SK-N-SH treated with all-trans-retinoic acid at 6 μM for 48 hours (cell line): ENCODE measurements around the gene NXNL1.
A peak's percentile ranks its signal among the peaks of the same experiment; 100 is the strongest.
"Not testable (repeated sequence)": the region's sequence is repeated elsewhere in the genome, so short reads cannot be mapped to it uniquely, and the experiment has no call there.

Source experiments
- ATAC-seq: fragments of 200-7000 bp; cut with Tn5 transposase; 3 replicates; pipeline ENCODE4 v1.9.1; 2020; ENCODE audit warnings: mild to moderate bottlenecking, moderate library complexity
- ARNTL ChIP-seq: fragments of 450-650 bp; formaldehyde crosslinking; IDR thresholded peaks from 2 replicates; pipeline ENCODE4 v1.5.0; 2020; ENCODE audit warnings: low read depth, mild to moderate bottlenecking, moderate library complexity, borderline replicate concordance
- CSDC2 ChIP-seq: fragments of 250-450 bp; sonication (Bioruptor Pico); IDR thresholded peaks from 2 replicates; pipeline ENCODE4 v1.5.0; 2020; ENCODE audit warnings: mild to moderate bottlenecking, moderate library complexity
- CSRNP3 ChIP-seq: fragments of 250-450 bp; sonication (Bioruptor Pico); IDR thresholded peaks from 2 replicates; pipeline ENCODE4 v1.5.1; 2021; ENCODE audit warnings: mild to moderate bottlenecking, moderate library complexity
- ESRRG ChIP-seq: fragments of 250-450 bp; sonication (Bioruptor Pico); IDR thresholded peaks from 2 replicates; pipeline ENCODE4 v1.6.1; 2021; ENCODE audit warnings: mild to moderate bottlenecking
- GLIS3 ChIP-seq: fragments of 250-450 bp; sonication (Bioruptor Pico); IDR thresholded peaks from 2 replicates; pipeline ENCODE4 v1.5.0; 2020; ENCODE audit warnings: mild to moderate bottlenecking, moderate library complexity
- OSR1 ChIP-seq: fragments of 250-450 bp; sonication (Bioruptor Pico); IDR thresholded peaks from 2 replicates; pipeline ENCODE4 v1.8.0; 2022; ENCODE audit warnings: moderate library complexity, mild to moderate bottlenecking, inconsistent platforms
- PATZ1 ChIP-seq: fragments of 250-450 bp; sonication (Bioruptor Pico); IDR thresholded peaks from 2 replicates; pipeline ENCODE4 v1.8.0; 2020; ENCODE audit warnings: mild to moderate bottlenecking, moderate library complexity, borderline replicate concordance
- POU6F1 ChIP-seq: fragments of 250-450 bp; sonication (Bioruptor Pico); IDR thresholded peaks from 2 replicates; pipeline ENCODE4 v1.8.0; 2021; ENCODE audit warnings: low read depth, mild to moderate bottlenecking, moderate library complexity, borderline replicate concordance
- RARB ChIP-seq: fragments of 250-450 bp; sonication (Bioruptor Pico); IDR thresholded peaks from 2 replicates; pipeline ENCODE4 v1.8.0; 2021; ENCODE audit warnings: mild to moderate bottlenecking, moderate library complexity
- SNAI2 ChIP-seq: fragments of 250-450 bp; sonication (Bioruptor Pico); IDR thresholded peaks from 2 replicates; pipeline ENCODE4 v1.5.0; 2020; ENCODE audit warnings: mild to moderate bottlenecking, moderate library complexity
- TCF4 ChIP-seq: fragments of 250-450 bp; sonication (Bioruptor Pico); IDR thresholded peaks from 2 replicates; pipeline ENCODE4 v1.8.0; 2021; ENCODE audit warnings: mild to moderate bottlenecking, moderate library complexity, borderline replicate concordance
- TOX ChIP-seq: fragments of 250-450 bp; sonication (Bioruptor Pico); IDR thresholded peaks from 2 replicates; pipeline ENCODE4 v1.8.0; 2021; ENCODE audit warnings: mild to moderate bottlenecking, moderate library complexity, borderline replicate concordance
- ZC3H10 ChIP-seq: fragments of 250-450 bp; sonication (Bioruptor Pico); IDR thresholded peaks from 2 replicates; pipeline ENCODE4 v1.5.1; 2021; ENCODE audit warnings: mild to moderate bottlenecking, moderate library complexity
- ZFP3 ChIP-seq: fragments of 250-450 bp; sonication (Bioruptor Pico); IDR thresholded peaks from 2 replicates; pipeline ENCODE4 v1.5.0; 2020; ENCODE audit warnings: mild to moderate bottlenecking, moderate library complexity
- ZFP30 ChIP-seq: fragments of 450-650 bp; formaldehyde crosslinking; IDR thresholded peaks from 2 replicates; pipeline ENCODE4 v1.5.0; 2022; ENCODE audit warnings: mild to moderate bottlenecking, moderate library complexity
- ZNF565 ChIP-seq: fragments of 450-650 bp; formaldehyde crosslinking; conservative IDR thresholded peaks from 2 replicates; pipeline ENCODE4 v1.5.0; 2020; ENCODE audit warnings: low read depth, mild to moderate bottlenecking, moderate library complexity
- ZNF8 ChIP-seq: fragments of 450-650 bp; formaldehyde crosslinking; IDR thresholded peaks from 2 replicates; pipeline ENCODE4 v1.5.0; 2020; ENCODE audit warnings: mild to moderate bottlenecking, moderate library complexity

Gene NXNL1

GRCh38 chr19:17479325-17479791 is 18.6 kb upstream of the NXNL1 start:
- no peak for ATAC-seq
- TF ChIP-seq ZNF8, result no peak
- TF ChIP-seq ARNTL (CRISPR knock-in tag), result no peak
- no peak for TF ChIP-seq ESRRG
- no peak for TF ChIP-seq SNAI2
- no peak for TF ChIP-seq POU6F1
- TF ChIP-seq RARB (CRISPR knock-in tag), result no peak
- no peak for TF ChIP-seq ZNF565 (CRISPR knock-in tag)
- TF ChIP-seq TOX (CRISPR knock-in tag), result no peak
- TF ChIP-seq TCF4 (CRISPR knock-in tag), result no peak
- no peak for TF ChIP-seq CSDC2 (CRISPR knock-in tag)
- no peak for TF ChIP-seq PATZ1 (CRISPR knock-in tag)

GRCh38 chr19:17475541-17476115 is 14.9 kb upstream of the NXNL1 start:
- TF ChIP-seq ZNF565 (CRISPR knock-in tag) (no peak), ZFP3 (0 out of 2 replicates have a peak, but pooled peaks have one; percentile 19)
- ATAC-seq, result peak; percentile 74

DNA sequence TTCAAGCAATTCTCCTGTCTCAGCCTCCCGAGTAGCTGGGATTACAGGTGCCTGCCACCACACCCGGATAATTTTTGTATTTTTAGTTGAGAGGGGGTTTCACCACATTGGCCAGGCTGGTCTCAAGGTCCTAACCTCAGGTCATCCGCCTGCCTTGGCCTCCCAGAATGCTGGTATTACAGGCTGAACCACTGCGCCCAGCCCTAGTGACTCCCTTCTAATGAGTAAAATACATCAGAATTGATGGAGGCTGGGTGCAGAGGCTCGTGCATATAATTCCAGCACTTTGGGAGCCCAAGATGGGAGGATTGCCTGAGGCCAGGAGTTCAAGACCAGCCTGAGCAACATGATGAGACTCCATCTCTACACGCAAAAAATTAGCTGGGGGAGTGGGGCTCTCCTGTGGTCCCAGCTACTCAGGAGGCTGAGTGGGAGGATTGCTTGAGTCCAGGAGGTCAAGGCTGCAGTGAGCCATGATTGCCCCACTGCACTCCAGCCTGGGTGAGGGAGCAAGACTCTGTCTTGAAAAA is 14.3 kb upstream of the NXNL1 start:
- ATAC-seq, result not testable (repeated sequence)

DNA sequence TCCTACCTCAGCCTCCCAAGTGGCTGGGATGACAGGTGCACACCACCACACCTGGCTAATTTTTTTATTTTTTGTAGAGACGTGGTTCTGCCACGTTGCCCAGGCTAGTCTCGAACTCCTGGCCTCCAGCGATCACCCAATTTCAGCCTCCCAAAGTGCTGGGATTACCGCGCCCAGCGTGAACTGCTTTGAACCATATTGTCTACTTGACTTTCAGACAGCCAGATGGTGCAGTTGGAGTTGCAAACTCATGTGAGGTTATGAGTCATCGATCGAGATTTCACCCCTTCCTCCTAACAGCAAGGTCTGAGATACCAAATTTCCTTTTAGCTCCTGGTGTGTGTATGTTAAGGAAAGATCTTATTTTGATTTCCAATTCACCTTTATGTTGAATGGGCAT is 12.3 kb upstream of the NXNL1 start:
- TF ChIP-seq CSDC2 (CRISPR knock-in tag) (no peak), GLIS3 (CRISPR knock-in tag) (no peak), PATZ1 (CRISPR knock-in tag) (no peak), RARB (CRISPR knock-in tag) (no peak)
- ATAC-seq, result no peak

DNA sequence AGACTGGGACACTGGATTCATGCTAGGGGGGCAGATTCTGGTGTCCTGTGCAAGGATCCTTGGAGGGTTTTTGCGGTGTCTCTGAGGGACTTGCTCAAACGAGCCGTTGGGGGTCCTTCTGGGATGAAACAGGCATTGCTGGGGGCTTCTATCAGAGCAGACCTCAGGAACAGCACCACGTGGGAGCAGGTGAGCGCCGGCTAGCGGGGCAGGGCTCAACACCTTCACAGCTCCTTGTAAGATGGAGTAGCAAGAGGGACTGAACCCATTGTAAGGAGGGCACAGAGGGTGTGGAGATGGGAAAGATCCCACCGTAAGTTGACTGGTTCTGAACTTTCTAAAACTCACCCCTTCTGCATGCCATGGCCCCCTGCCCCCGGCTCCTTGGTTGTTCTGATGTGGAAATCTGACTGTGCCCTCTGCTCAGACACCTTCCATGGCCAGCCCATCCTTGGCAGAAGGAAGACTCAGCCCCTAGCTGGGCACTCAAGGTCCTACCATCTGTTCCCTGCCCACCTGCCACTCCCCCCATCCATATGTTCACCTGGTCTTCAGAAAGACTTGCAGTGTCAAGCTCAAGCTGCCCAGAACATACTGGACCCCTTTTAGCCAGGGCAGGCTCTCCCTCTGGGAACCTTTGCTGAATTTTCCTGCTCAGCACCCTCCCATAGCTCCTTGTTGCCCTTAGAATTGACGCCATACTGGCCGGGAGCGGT is 10.8 kb upstream of the NXNL1 start:
- TF ChIP-seq ZFP30 (no peak), ZC3H10 (CRISPR knock-in tag) (no peak), CSDC2 (CRISPR knock-in tag) (no peak), ZNF8 (no peak), CSRNP3 (CRISPR knock-in tag) (no peak), SNAI2 (no peak), POU6F1 (no peak), OSR1 (CRISPR knock-in tag) (no peak)

More for the DNA sequence above, 10.8 kb upstream of the NXNL1 start:
- no peak for ATAC-seq
